Measurements from ENCODE around the gene NR3C1. TPM values are rescaled to one million over a fixed set of nuclear protein-coding genes. Genes with fewer than 3 reads are reported as not detected.

Gene NR3C1
- total RNA-seq, 1 experiment from 2014 or later: 17.5 TPM

- no TSS peak for BruUV-seq (replicated peaks)
- H3K4me3 Mint-ChIP-seq (ENCODE audit: unreplicated experiment): no peak overlapping the region
- TF ChIP-seq, protein P1, sequence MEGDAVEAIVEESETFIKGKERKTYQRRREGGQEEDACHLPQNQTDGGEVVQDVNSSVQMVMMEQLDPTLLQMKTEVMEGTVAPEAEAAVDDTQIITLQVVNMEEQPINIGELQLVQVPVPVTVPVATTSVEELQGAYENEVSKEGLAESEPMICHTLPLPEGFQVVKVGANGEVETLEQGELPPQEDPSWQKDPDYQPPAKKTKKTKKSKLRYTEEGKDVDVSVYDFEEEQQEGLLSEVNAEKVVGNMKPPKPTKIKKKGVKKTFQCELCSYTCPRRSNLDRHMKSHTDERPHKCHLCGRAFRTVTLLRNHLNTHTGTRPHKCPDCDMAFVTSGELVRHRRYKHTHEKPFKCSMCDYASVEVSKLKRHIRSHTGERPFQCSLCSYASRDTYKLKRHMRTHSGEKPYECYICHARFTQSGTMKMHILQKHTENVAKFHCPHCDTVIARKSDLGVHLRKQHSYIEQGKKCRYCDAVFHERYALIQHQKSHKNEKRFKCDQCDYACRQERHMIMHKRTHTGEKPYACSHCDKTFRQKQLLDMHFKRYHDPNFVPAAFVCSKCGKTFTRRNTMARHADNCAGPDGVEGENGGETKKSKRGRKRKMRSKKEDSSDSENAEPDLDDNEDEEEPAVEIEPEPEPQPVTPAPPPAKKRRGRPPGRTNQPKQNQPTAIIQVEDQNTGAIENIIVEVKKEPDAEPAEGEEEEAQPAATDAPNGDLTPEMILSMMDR (IDR thresholded peaks at IDR 0.05; ENCODE audit: insufficient read depth in 1 of 2, low read depth in 1 of 2, low read length in 1 of 2, severe bottlenecking in 1 of 2, unreplicated experiment in 1 of 2): no peak
These were observed 141.6 kb downstream of the NR3C1 start for GRCh38 chr5:143261748-143262392.

GRCh38 chr5:143259254-143259605 is 144.3 kb downstream of the NR3C1 start:
- Histone ChIP-seq H3K9me3 (no peaks in the 10 kb centered on the region), H3K36me3 (ENCODE audit: control insufficient read depth, insufficient read depth, low read length) (no peaks in the 10 kb centered on the region), H3K4me1 (no peaks in the 10 kb centered on the region; the same call in 1 of the 2 replicates), H3K4me3 (ENCODE audit: low read depth, low read length) (no peak overlapping the region), H3K27me3 (replicated peaks; ENCODE audit: control insufficient read depth, insufficient read depth, low read length) (no peaks in the 10 kb centered on the region)
- H3K27me3 Mint-ChIP-seq (ENCODE audit: insufficient read depth, unreplicated experiment): no peaks in the 10 kb centered on the region
- no peak overlapping the region for H3K4me3 Mint-ChIP-seq (ENCODE audit: unreplicated experiment)
- H3K36me3 Mint-ChIP-seq (ENCODE audit: insufficient read depth, unreplicated experiment): no peaks in the 10 kb centered on the region
- no peaks in the 10 kb centered on the region for H3K9me3 Mint-ChIP-seq (ENCODE audit: unreplicated experiment)
- H3K27ac Mint-ChIP-seq (ENCODE audit: unreplicated experiment): no peak overlapping the region
- DNase-seq: no peak
- ChIA-PET POLR2A (no interaction called here), CTCF (no interaction called here)
- H3K4me1 Mint-ChIP-seq (ENCODE audit: low read depth, unreplicated experiment): no peaks in the 10 kb centered on the region
- intact Hi-C loops (cut with micrococcal nuclease; ENCODE audit: unreplicated experiment): no loop called here
- BruUV-seq (replicated peaks): no TSS peak
- TF ChIP-seq, protein P1 (IDR thresholded peaks at IDR 0.05; ENCODE audit: insufficient read depth in 1 of 2, low read depth in 1 of 2, low read length in 1 of 2, severe bottlenecking in 1 of 2, unreplicated experiment in 1 of 2): no peak

More at GRCh38 chr5:143261748-143262392, 141.6 kb downstream of the NR3C1 start:
- Histone ChIP-seq H3K4me1 (no peaks in the 10 kb centered on the region; the same call in 1 of the 2 replicates), H3K4me3 (ENCODE audit: low read depth, low read length) (no peak overlapping the region), H3K27me3 (replicated peaks; ENCODE audit: control insufficient read depth, insufficient read depth, low read length) (no peaks in the 10 kb centered on the region), H3K36me3 (ENCODE audit: control insufficient read depth, insufficient read depth, low read length) (no peaks in the 10 kb centered on the region), H3K9me3 (peaks cover 3% of the 10 kb centered on the region; the same call in 1 of the 2 replicates)
- POLR2A ChIA-PET: no interaction called here
- CTCF ChIA-PET: no interaction called here
- Mint-ChIP-seq H3K9me3 (ENCODE audit: unreplicated experiment) (no peaks in the 10 kb centered on the region), H3K36me3 (ENCODE audit: insufficient read depth, unreplicated experiment) (no peaks in the 10 kb centered on the region), H3K4me1 (ENCODE audit: low read depth, unreplicated experiment) (no peaks in the 10 kb centered on the region), H3K27ac (ENCODE audit: unreplicated experiment) (no peak overlapping the region), H3K27me3 (ENCODE audit: insufficient read depth, unreplicated experiment) (no peaks in the 10 kb centered on the region)
- intact Hi-C loops (cut with micrococcal nuclease; ENCODE audit: unreplicated experiment): no loop called here
- DNase-seq: no peak

- H3K9me3 Mint-ChIP-seq (ENCODE audit: unreplicated experiment): no peaks in the 10 kb centered on the region
- POLR2A ChIA-PET: no interaction called here
- no TSS peak for BruUV-seq (replicated peaks)
- intact Hi-C loops (cut with micrococcal nuclease; ENCODE audit: unreplicated experiment): no loop called here
- H3K36me3 Mint-ChIP-seq (ENCODE audit: insufficient read depth, unreplicated experiment): no peaks in the 10 kb centered on the region
- no peaks in the 10 kb centered on the region for H3K27me3 Mint-ChIP-seq (ENCODE audit: insufficient read depth, unreplicated experiment)
- no peak overlapping the region for H3K4me3 Mint-ChIP-seq (ENCODE audit: unreplicated experiment)
- TF ChIP-seq, protein P1 (IDR thresholded peaks at IDR 0.05; ENCODE audit: insufficient read depth in 1 of 2, low read depth in 1 of 2, low read length in 1 of 2, severe bottlenecking in 1 of 2, unreplicated experiment in 1 of 2): no peak
- CTCF ChIA-PET: interaction anchor here (0.5 kb wide), 1 partner anchor 436 kb away, joined by 4 read pairs; no protein-coding TSS in a partner anchor
- Histone ChIP-seq H3K4me1 (no peaks in the 10 kb centered on the region; the same call in 1 of the 2 replicates), H3K36me3 (ENCODE audit: control insufficient read depth, insufficient read depth, low read length) (no peaks in the 10 kb centered on the region), H3K9me3 (no peaks in the 10 kb centered on the region), H3K4me3 (ENCODE audit: low read depth, low read length) (no peak overlapping the region), H3K27me3 (replicated peaks; ENCODE audit: control insufficient read depth, insufficient read depth, low read length) (no peaks in the 10 kb centered on the region)
- no peaks in the 10 kb centered on the region for H3K4me1 Mint-ChIP-seq (ENCODE audit: low read depth, unreplicated experiment)
- no peak overlapping the region for H3K27ac Mint-ChIP-seq (ENCODE audit: unreplicated experiment)
- DNase-seq: no peak
These were observed 144.8 kb downstream of the NR3C1 start for GRCh38 chr5:143258559-143259253.
